ENCODE data around the gene PIK3AP1.
"Not testable (repeated sequence)": the region's sequence is repeated elsewhere in the genome, so short reads cannot be mapped to it uniquely, and the experiment has no call there.

The PIK3AP1 gene, protein sequence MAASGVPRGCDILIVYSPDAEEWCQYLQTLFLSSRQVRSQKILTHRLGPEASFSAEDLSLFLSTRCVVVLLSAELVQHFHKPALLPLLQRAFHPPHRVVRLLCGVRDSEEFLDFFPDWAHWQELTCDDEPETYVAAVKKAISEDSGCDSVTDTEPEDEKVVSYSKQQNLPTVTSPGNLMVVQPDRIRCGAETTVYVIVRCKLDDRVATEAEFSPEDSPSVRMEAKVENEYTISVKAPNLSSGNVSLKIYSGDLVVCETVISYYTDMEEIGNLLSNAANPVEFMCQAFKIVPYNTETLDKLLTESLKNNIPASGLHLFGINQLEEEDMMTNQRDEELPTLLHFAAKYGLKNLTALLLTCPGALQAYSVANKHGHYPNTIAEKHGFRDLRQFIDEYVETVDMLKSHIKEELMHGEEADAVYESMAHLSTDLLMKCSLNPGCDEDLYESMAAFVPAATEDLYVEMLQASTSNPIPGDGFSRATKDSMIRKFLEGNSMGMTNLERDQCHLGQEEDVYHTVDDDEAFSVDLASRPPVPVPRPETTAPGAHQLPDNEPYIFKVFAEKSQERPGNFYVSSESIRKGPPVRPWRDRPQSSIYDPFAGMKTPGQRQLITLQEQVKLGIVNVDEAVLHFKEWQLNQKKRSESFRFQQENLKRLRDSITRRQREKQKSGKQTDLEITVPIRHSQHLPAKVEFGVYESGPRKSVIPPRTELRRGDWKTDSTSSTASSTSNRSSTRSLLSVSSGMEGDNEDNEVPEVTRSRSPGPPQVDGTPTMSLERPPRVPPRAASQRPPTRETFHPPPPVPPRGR
- long read RNA-seq, donor 1, partial matches to known transcripts = 13,648 of 13,648 reads
- long read RNA-seq, donor 1, other reads (novel, unspliced or antisense) = 0 of 13,648 reads
- long read RNA-seq, donor 2 = 0 reads
- long read RNA-seq, donor 3 = 0 reads
- long read RNA-seq, donor 4 = 0 reads
- long read RNA-seq, donor 5, partial matches to known transcripts = 10,461 of 10,461 reads
- long read RNA-seq, donor 5, other reads (novel, unspliced or antisense) = 0 of 10,461 reads
- long read RNA-seq, donor 6 = 0 reads
- long read RNA-seq, donor 7, full-length matches to known transcripts = 1 of 1 reads
- long read RNA-seq, donor 7, partial matches to known transcripts = 0 of 1 reads
- long read RNA-seq, donor 7, other reads (novel, unspliced or antisense) = 0 of 1 reads
- long read RNA-seq, donor 8 = 0 reads

DNA sequence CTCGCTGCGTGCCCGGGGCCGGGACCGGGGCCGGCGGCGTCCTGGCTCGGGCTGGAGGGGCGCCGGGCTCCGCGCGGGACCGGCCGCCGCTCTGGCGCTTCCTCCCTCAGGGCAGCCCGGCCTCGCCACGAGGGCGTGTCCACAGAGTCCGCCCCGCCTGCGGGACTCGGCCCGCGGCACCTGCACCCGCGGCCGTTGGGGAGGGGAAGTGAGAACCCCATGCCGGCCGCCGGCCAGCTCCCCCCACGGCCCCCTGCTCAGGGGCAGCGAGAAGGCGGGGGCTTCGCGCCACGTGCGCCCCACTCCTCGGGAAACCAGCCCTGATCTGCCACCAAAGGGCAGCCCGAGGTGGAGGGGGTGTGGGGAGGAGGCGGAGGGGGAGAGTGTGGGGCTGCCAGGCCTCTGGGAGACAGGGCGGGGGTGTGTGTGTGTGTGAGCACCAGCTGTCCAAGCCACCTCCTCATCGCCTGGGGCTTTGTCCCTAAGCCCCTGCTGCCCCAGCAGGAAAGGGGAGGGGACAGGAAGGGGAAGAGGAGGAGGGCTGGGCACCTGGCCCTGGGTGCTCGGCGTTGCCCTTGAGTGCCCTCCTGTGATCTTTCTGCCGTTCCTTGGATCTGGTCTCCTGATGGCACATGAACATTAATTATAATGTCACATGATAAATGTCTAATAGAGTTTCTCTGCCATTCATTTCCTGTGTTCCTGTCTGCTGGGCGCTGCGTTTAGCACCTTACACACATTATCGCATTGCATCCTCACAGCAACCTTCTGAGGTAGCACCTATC lies at the start of gene PIK3AP1:
PIK3AP1 (minus strand) TSS at position 93 of the 785 bp plus-strand sequence. CDS start 120 bp downstream, outside the sequence.
- peak; percentile 67 for DNase-seq

GRCh38 chr10:96768136-96768535 lies 47.8 kb upstream of the PIK3AP1 start:
- DNase-seq = no peak

DNA sequence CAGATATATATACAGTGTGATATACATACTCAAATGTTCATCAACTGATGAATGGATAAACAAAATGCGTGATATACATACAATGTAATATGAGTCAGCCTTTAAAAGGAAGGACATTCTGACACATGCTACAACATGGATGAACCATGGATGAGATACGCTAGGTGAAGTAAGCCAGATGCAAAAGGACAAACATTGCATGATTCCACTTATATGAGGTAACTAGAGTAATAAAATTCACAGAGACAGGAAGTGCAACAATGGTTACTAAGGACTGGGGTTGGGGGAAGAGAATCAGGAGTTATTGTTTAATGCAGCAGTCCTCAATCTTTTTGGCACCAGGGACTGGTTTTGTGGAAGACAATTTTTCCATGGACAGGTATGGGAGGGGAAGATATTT lies 47.3 kb upstream of the PIK3AP1 start:
- DNase-seq = no peak

DNA sequence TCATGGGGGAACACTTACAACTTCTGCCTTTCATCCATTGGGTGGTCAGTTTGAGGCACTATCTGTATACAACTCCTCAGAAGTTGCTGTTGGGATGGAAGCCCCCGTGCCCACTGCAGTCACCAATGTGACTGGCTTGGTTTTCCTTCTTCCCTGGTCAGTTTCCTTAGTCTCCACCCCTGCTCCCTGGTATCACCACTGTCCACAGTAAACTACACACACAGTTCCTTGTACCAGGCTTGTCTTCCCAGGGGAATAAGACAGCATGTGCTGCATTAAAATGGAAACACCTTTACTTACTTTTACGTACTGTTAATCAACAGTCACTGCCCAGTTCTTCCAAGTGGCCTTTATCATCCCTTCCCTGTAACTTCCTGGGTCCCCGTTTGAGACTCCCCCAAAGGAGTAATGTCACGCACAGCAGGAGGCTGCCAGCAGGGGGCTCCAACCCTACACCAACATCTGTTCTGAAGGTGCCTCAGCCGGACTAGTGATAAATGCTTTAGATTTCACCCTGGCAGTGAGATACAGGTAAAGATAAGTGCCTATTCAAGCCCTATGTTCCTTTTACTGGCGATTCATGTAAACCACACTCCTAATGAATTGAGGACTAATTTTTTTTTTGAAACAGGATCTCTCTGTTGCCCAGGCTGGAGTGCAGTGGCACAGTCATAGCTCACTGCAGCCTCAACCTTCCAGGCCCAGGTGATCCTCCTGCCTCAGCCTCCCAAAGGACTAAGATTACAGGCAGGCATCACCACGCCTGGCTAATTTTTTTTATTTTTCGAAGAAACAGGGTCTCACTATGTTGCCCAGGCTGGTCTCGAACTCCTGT lies 45.3 kb upstream of the PIK3AP1 start:
- peak; percentile 34 for DNase-seq

DNA sequence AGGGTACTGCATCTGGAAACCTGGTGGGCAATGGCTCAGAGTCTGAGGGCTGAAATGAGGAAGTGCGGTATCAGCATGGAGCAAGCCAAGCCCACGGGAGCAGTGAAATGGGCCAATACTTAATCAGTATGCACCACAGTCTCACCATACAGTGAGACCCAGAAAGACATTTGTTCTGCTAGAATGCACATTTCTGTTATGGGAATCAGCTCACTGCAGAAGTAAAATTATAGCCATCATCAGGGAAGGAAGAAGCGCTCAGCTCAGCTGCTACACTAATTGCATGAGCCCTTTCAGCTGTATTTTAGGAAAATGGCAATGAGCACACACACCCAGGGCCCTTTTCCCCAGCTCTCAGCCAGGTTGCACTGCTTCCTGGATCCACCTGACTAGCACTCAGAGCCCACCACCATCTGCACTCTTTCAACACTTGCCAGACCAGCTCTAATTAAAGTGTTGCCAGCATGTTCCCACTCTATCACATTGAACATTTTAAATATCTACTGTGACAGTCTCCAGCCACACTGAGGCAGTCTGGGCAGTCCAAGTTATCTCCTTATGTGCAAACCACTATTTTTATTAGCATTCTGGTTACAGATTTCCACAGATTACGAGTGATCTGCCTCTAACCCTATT lies 44.2 kb upstream of the PIK3AP1 start:
- no peak for DNase-seq

DNA sequence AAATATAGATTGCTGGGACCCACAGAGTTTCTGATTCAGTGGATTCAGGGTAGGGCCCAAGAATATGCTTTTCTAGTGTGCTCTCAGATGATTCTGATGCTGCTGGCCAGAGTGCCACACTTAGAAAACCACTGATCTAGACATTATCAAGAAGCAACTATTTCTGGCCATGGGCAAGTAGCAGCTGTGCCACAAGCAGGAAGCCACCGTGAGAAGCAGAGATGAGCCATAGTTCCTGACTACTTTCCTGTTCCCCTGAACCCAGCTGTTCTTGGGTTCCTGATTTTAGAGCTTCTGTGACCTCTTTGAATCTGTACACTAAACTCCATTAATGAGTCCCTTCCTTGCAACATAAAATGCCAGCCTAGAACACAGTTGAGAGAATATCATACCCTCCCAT lies 38.1 kb upstream of the PIK3AP1 start:
- no peak for DNase-seq

DNA sequence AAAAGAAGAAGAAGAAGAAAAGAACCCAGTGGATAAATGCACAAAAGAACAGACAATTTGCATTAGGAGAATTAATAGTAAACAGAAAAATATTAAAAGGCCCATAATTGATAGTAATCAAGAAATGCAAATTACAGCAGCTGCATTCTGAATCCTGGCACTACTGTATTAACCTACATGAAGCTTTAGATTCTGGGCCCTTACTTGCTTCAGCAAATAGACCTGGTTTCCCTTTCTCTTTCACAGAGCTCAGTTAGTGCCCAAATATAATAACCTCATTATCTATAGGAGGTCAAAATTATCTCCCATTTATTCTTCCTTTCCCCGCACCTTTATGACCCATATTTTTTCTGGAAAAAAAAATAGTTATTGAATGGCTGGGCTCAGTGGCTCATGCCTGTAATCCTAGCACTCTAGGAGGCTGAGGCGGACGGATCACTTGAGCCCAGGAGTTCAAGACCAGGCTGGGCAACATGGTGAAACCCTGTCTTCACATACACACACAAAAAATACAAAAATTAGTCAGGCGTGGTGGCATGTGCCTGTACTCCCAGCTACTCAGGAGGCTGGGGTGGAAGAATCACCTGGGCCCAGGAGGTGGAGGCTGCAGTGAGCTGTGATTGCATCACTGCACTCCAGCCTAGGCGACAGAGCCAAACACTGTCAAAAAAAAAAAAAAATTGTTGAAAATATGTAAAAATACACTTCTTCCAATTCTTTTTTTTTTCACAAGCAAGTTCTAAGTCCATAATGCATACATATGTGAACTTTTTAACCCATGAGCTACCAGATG lies 36.0 kb upstream of the PIK3AP1 start:
- no peak for DNase-seq

GRCh38 chr10:96753956-96754355 lies 33.6 kb upstream of the PIK3AP1 start:
- DNase-seq = no peak

DNA sequence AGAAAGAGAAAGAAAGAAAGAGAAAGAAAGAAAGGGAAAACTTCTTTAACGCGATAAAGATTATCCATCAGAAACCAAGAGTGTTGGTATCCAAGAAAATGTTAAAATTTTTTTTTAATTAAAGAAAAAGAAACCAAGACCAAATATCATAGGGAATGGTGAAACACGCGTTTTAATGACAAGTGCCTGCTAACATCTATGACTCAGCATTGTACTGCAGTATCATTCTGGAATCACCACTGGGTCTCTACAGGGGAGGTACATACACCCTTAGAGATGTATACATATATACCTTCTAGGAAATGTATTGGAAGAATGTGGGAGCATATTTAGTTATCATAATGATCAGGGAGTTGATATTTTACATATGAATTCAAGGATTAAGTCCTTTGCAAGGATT lies 32.1 kb upstream of the PIK3AP1 start:
- no peak for DNase-seq

DNA sequence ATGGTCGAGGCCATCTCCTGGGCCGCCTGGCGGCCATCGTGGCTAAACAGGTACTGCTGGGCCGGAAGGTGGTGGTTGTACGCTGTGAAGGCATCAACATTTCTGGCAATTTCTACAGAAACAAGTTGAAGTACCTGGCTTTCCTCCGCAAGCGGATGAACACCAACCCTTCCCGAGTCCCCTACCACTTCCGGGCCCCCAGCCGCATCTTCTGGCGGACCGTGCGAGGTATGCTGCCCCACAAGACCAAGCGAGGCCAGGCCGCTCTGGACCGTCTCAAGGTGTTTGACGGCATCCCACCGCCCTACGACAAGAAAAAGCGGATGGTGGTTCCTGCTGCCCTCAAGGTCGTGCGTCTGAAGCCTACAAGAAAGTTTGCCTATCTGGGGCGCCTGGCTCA lies 30.0 kb upstream of the PIK3AP1 start:
- DNase-seq = not testable (repeated sequence)

DNA sequence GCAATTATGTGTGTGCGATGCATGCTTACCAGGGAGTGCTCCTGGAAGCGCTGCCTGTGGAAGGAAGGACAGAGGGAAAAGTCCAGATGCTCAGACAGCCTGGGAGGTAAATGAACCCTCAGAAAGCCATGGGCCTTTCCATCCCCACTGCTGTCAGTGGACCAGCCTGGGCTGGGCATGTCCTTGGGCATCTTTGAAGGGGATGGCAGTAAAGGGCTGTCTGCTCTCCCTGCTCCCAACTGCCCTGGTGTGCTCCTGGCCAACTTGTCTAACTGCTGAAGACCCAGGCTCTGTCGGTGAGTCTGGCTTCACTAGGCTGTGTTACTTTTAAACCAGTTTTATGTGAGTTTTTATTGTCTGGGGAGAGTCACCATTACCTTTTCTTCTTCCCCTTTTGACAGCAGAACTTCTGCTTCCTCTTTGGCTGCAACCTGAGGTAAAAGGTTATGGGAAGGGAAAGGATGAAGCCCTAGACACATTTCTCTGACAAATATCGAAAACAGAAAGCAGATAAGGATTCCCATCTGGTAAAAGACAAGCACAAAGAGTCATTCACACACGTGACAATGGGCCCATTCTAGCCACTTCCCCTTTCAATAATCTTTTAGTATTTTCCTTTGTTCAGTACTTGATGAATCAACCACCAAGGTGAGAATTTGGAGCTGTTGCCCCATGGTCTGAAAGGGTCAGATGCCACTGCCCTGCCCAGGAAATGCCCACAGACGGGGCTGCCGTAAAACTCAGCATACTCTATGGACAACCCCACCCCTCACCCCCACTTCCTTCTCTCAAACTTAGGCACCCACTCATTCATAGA lies 27.6 kb upstream of the PIK3AP1 start:
- no peak for DNase-seq

- DNase-seq = no peak
Measured at GRCh38 chr10:96746503-96746902, 26.2 kb upstream of the PIK3AP1 start.

DNA sequence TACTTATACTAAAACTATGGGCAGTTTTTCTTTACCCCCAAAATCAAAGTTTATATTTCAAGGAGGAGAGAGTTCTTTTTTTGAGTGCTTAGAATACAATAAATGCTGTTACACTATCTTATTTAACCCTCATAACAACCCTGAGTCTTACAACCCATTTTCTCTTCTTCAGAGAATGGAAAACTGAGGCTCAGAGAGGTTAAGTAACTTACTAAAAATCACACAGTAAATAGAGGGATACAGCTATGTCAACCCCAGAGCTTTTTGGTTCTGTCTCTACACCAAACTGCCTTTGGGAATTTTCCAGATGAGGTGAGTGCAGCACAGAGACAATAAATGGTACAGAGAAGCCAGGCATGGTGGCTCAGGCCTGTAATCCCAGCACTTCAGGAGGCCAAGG lies 25.6 kb upstream of the PIK3AP1 start:
- no peak for DNase-seq

- no peak for DNase-seq
Measured at GRCh38 chr10:96743988-96744585, 23.8 kb upstream of the PIK3AP1 start.

GRCh38 chr10:96741557-96741956 lies 21.2 kb upstream of the PIK3AP1 start:
- not testable (repeated sequence) for DNase-seq

DNA sequence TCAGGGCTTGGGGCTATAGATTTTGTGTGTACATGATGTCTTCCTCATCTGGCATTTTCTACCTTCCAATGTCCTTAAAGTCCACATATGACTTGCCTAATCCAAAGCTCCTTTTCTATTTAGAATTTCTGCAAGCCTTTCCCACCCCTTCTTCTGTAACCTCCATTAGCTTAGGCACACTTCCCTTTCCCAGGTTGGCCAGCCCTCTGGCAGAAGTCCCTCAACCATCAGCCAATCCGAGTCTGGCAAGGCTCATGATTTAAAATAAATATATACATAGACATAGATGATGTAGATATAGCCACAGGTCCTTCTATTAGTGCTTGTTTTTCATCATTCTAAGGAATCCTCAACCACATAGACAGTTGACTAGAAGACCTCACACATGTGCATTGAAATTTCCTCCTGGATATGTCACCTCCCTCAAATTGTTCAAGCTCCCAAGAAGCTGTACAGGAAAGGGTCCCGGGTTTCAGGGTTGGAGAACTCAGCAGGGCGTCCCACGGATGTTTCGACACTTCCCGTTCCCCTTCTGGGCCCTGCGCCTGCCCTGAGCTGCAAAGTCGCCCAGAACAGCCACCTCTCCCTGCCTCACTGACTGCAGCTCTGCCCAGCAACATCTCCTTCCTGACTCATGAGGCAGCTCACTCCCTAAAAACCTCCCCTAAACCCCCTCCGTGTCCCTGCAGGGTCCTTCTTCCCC lies 20.4 kb upstream of the PIK3AP1 start:
- DNase-seq = no peak

- no peak for DNase-seq
Measured at GRCh38 chr10:96740141-96740540, 19.8 kb upstream of the PIK3AP1 start.
